ENCODE data around the gene TRAF7.

- TF ChIP-seq EZH2 (IDR thresholded peaks at IDR 0.05; ENCODE audit: borderline replicate concordance, low read depth, low read length, severe bottlenecking) (no peak), CTCF (IDR thresholded peaks at IDR 0.05; ENCODE audit: borderline replicate concordance, extremely low read depth, low read length, poor library complexity, severe bottlenecking) (no peak)
These were observed 33.8 kb downstream of the TRAF7 start for GRCh38 chr16:2189252-2189893.

Data from DND-41 (cell line).